HPDE6-E6E7 (cell line): ENCODE measurements around the gene RABL6.
"Not testable (repeated sequence)": the region's sequence is repeated elsewhere in the genome, so short reads cannot be mapped to it uniquely, and the experiment has no call there.

ENCODE experiments used
- DNase-seq: peaks from one replicate; pipeline ENCODE4 v3.0.0; 2011; ENCODE audit warnings: missing footprints; ENCODE audit errors: extremely low spot score

The RABL6 gene

DNA sequence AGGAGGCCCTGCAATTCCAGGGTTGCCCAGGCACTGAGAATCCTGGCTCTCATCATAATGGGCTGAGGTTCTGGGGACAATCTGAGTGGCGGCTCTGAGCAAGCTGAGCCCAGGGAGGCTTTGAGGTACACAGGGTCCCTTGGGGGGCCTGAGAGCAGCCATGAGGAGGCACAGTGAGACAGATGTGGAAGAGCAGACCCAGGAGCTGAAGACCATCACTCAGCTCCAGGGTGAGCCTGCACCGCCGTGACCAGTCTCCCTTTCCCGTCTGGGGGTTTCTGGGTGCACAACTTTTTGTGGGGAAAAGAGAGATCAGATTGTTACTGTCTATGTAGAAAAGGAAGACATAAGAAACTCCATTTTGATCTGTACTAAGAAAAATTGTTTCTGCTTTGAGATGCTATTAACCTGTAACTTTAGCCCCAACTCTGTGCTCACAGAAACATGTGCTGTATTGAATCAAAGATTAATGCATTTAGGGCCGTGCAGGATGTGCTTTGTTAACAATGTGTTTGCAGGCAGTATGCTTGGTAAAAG lies 11.4 kb upstream of the RABL6 start, which contains the start of gene CCDC183:
CCDC183 (plus strand) TSS at position 101 of the 537 bp plus-strand sequence; CDS start at position 161, 60 bp downstream.
- DNase-seq = no peak

DNA sequence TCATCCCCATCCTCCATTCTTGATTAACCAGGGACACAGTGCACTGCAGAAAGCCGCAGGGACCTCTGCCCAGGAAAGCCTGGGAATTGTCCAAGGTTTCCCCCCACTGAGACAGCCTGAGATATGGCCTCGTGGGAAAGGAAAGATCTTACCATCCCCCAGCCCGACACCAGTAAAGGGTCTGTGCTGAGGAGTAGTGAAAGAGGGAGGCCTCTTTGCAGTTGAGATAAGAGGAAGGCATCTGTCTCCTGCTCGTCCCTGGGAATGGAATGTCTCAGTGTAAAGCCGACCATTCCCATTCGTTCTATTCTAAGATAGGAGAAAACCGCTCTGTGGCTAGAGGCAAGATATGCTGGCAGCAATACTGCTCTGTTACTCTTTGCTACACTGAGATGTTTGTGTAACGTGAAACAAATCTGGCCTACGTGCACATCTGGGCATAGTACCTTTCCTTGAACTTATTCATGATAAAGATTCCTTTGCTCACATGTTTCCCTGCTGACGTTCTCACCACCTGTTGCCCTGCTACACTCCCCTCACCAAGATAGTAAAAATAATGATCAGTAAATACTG lies 10.9 kb upstream of the RABL6 start:
- not testable (repeated sequence) for DNase-seq

DNA sequence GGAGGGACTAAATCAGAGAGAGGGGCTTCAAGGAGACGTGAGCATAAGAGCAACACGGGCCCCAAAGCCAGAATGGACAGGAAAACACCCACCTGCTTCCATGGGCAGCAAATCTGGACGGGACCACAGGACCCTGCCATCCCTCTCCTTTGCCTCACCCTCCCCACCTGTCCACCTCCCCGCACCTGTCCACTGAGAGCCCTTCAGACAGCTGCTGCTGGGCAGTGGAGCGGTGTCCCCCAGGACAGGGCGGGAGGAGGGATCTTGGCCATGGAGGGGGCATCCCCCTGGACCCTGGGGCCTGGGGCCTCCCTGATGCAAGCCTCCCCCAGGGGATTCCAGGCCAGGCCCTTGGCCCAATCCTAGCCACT lies 9.1 kb upstream of the RABL6 start:
- DNase-seq = no peak

DNA sequence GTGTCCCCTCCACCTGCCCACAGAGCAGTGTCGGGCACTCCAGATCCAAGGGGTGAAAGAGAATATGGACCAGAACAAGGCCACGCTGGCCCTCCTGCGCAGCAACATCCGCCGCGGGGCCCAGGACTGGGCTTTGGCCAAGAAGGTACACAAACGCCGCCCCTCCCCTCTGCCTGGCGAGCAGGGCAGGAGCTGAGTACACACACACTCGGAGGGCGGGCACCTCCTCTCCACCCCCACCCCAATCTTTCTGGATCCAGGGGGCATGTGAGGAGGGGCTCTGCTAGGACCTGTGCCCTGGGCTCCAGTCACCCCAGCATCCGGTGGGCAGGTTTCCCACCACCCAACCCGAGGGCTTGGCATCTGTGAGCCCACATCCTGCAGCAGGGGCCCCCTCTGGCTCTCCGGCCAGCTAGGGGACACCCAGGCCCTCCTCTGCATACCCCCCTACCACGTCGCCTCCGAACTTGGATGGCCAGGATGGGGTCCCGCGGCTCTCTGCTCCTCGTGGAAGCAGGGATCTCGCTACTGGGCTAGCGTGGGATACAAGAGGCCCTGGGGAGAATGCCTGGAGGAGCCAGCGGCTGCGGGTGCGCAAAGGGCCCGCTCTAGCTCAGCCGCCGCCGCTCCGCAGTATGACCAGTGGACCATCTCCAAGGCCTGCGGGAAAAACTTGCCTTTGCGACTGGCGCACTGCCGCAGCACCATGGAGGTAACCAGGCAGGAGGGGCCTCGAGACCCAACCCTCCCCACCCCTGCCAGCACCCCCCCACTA lies 8.5 kb upstream of the RABL6 start:
- no peak for DNase-seq

DNA sequence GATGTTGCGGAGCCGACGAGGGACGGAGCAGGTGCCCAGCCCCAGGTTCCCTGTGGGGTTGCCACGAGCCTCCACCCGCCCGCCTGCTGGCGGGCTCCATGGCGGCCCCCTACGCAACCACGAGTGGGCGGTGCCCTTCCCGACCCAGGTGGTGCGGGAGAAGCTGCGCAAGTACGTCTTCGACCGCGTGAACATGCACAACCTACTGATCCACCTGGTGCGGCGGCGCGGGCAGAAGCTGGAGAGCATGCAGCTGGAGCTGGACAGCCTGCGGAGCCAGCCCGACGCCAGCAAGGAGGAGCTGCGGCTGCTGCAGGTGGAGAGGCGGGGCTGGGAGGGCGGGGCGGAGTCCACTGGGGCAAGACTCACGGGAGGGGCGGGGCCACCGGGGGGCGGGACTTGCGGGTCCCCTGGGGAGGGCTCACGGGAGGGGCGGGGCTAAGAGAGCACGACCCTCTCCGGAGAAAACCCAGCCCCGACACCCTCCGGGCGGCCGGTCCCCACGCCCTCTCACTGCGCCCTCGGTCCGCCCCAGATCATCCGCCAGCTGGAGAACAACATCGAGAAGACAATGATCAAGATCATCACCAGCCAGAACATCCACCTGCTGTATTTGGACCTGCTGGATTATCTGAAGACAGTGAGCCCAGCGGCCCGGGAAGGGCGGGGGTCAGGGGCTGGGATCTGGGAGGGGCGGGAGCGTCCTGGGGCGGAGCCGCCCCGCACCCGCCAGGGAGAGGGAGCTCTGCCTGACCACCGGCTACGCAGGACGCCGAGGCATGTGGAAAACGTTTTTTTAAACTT lies 7.7 kb upstream of the RABL6 start:
- DNase-seq = peak; percentile 88

DNA sequence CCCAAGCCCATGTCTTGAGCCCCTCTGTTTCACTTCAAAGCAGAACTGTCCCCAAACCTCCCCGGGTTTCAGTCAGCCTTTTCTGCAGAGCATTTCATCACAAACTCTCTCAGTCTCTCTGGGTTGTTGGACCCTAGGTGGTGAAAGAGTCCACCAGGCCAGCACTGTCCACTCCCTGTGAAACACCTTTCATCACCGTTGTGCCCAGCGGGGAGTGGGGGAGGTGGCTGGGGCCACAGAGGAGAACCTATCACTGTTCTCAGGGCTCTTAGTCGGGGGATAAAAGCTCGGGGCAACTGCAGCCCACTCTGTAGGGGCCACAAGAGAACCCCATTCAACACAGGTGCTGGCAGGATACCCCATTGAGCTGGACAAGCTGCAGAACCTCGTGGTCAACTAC lies 5.4 kb upstream of the RABL6 start:
- no peak for DNase-seq

DNA sequence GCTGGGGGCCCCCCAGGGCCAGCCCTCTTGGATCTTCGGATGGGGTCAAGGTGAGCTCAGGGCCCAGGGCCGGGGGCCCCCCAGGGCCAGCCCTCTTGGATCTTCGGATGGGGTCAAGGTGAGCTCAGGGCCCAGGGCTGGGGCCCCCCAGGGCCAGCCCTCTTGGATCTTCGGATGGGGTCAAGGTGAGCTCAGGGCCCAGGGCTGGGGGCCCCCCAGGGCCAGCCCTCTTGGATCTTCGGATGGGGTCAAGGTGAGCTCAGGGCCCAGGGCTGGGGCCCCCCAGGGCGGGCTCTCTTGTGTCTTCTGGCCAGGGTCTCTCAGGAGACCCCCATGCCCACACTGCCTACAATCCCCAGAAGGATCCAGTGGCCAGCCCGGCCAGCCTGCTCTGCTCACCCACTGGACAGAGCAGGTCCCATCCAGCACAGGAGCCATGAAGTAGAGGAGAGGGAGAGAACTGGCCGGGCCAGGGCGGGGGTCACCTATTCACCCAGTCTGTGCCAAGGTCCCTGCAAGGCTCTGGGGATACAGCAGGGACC lies 4.7 kb upstream of the RABL6 start:
- DNase-seq = not testable (repeated sequence)

DNA sequence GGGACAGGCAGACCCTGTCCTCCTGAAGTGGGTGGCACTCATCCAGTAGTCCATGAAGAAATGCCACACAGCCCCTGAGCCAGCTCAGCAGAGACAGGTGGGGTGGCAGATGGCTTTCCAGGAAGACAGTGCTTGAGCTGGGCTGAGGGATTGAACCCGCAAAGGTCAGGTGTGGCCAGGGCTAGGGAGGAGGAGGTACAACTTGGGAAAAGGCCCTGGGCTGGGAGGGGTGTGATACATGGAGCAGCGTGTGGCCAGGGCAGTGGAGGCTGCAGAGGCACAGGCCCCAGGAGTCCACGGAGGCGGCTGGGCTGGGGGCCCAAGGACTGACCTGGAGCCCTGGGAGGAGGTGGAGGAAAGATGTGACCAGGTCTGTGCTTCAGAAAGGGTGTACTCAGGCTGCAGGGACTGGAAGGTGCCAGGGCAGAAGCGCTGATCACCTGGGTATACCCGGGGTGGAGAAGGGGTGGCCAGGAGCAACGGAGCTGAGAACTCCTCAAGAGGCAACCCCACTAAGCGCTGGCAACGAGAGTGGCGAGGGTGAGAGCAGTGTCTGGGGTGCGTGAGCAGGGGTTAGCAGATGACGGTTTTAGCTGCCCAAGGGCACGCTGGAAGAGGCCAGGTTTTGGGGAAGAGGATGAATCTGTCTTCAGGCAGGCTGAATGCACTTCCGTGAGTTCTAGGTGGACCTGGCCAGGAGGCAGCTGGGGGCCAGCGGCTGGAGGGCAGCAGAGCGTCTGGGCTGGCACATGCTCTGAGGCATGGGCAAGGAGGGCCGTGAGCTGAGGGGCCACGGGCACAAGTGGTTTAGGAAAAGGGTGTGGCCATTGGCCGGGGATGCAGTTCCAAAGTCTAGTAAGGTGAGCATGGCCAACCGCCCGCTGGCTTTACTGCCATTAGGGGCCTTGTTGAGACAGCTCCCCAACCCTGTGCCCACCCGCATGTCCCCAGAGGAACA lies 3.9 kb upstream of the RABL6 start:
- no peak for DNase-seq

DNA sequence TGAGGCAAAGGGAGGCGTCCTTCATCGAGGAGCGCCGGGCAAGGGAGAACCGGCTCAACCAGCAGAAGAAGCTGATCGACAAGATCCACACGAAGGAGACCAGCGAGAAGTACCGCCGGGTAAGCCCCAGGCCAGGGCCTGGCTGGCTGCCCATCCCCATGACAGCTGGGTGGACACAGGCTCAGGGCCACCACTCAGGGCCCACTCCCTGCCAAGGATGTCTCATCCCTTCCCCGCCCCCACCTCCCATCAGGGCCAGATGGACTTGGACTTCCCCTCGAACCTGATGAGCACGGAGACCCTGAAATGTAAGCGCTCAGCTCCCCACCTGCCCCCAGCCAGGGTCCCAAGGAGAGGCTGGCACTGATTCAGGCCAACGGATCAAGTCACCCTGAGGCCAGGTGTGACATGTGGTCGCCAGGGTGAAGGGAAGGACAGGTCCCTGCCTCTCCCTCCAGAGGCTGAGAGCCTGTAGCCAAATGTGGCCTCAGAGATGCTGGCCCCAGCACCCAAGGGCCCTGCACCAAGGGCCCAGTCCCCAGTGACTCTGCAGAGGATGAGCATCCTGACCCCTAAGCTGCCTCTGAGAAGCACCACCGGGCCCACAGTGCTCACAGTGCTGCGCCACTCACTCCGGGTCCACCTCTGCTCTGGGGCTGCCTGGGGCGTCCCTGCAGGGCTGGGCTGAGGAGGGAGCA lies 3.1 kb upstream of the RABL6 start:
- DNase-seq = no peak

DNA sequence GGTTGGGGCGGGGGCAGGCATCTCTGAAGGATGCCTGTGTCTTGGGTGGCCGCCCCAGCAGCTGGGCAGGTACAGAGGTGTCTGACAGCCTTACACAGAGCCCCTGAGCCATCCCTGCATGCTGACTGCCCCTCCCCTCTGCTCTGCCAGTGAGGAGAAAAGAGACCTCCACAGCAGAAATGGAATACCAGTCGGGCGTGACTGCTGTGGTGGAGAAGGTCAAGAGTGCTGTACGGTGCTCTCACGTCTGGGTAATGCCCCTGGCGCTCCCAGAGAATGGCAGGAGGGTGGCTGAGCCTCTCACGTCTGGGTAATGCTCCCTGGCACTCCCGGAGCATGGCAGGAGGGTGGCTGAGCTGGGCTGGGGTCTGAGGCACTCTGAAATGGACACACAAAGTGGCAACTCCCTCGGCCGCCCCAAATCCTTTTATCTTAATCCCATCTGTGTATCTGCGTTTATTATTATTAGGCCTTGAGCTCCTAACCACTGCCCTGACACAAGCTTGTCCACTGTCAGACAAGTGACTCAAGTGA lies 2.5 kb upstream of the RABL6 start:
- DNase-seq = no peak

DNA sequence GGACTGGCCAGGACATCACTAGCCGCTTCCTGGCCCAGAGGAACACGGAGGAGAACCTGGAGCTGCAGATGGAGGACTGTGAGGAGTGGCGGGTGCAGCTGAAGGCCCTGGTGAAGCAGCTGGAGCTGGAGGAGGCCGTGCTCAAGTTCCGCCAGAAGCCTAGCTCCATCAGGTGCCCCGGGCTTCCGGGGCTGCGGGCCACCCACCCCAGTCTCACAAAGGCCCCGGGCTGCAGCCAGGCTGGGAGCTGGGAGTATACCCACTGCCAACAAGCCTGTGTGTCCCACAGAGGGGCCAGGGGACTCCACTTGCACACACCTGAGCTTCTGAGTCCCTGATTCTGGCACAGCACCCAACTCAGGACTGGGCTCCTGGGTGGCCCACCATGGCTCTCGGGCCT lies 1.7 kb upstream of the RABL6 start:
- no peak for DNase-seq

DNA sequence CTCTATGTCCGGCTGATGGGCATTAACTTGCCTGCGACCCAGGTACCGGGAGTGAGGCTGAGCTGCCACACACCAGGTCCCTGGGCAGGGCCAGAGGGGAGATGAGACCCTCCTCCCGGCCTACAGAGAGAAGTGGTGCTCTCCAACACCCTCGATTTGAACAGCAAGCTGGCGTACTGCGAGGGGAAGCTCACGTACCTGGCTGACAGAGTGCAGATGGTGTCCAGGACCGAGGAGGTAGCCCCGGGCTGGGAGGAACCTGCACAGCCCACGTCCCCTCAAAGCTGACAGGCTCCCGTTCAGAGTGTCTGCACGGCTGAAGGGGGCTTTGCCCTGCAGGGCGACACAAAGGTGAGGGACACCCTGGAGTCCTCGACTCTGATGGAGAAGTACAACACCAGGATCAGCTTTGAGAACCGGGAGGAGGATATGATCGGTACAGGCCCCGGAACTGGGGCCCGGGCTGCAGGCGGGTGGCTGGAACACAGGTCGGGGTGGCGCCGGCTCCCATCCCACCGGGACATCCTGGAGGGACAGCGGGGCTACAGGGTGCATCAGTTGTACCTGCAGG lies 1.0 kb upstream of the RABL6 start:
- DNase-seq = no peak

DNA sequence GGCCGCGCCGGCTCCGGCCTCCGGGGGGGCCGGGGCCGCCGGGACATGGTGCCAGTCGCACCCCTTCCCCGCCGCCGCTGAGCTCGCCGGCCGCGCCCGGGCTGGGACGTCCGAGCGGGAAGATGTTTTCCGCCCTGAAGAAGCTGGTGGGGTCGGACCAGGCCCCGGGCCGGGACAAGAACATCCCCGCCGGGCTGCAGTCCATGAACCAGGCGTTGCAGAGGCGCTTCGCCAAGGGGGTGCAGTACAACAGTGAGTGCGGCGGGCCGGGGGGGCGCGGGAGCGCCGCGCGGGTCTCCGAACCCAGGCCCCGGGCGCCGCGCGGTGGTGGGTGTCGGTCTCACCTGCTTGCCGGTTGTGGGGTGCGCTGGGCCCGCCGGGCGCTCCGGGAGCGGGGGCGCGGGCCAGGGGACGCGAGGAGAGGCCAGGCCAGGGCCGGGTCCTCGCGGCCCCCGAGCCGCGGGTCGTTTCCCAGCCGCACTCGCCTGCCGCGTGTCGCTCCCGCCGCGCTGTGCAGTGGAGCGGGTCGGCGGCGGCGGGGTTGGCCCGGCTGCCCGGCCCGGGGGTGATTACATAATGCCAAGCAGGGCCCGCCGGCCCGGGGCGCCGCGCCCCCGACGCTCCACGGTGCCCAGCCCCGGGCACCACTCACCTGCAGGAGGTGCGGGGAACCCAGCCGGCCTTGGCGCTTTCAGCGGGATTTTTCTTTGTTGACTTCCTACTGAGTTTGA lies 492 bp downstream of the RABL6 start:
- no peak for DNase-seq

DNA sequence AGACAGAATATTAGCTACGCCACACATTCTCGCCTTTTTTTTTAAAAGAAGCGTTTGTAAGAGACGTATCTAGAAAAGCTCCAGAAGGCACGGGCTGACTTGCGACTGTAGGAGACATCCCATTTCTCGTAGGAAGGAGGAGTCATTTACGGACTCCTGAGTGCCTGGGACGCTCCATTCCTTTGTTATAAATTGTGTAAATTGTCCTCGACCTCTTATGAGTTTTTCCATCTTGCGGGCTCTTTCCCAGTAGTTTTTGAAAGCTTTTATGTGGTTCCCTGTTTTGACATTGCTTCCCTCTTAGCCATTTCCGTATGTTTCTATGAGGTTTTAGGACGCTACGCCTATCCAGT lies 1.0 kb downstream of the RABL6 start:
- DNase-seq = no peak

DNA sequence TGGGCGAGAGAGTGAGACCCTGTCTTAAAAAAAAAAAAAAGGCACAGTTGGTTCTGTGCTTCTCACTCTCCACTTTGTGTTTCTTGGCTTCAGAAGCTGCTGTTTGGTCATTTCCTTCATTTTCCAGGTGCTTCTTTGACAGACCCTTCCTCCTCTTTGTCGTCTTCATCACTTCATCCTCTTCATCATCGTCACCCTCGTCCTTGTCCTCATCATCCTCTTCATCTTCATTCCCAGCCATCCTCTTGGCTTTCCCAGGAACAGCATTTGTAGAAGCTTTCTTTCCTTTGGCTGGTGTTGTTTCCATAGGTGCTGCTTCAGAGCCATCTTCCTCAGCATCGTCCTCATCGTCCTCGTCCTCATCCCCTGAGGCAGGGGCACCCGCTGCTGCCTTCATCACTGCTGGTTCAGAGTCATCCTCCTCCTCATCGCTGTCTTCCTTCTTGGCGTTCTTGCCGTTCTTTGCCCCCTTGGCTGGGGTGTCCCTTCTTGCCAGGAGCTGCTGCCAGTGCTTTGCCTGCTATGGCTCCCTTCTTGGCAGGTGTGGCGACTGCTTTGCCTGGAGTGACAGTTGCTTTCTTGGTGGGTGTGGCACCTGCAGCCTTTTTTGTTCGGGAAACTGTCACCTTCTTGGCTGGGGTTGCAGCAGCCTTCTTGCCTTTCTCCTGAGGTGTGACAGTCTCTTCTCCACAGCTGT lies 7.1 kb downstream of the RABL6 start:
- DNase-seq = no peak

DNA sequence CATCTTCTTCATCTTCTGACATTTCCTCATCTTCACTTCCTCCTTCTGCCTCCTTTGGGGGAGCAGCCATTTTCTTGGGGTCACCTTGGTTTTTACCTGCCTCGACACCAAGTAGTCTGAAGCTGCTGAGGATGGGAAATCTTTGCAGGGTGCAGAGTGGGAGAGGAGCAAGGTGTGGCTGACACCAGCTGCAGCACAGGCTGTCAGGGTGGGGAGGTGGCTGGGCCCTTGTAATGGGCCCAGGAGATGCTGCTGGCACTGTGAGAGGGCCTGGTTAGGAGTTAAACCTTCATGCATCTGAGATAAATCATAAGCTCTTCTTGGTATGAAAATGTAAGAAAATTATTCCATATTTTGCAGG lies 7.7 kb downstream of the RABL6 start:
- DNase-seq = no peak

DNA sequence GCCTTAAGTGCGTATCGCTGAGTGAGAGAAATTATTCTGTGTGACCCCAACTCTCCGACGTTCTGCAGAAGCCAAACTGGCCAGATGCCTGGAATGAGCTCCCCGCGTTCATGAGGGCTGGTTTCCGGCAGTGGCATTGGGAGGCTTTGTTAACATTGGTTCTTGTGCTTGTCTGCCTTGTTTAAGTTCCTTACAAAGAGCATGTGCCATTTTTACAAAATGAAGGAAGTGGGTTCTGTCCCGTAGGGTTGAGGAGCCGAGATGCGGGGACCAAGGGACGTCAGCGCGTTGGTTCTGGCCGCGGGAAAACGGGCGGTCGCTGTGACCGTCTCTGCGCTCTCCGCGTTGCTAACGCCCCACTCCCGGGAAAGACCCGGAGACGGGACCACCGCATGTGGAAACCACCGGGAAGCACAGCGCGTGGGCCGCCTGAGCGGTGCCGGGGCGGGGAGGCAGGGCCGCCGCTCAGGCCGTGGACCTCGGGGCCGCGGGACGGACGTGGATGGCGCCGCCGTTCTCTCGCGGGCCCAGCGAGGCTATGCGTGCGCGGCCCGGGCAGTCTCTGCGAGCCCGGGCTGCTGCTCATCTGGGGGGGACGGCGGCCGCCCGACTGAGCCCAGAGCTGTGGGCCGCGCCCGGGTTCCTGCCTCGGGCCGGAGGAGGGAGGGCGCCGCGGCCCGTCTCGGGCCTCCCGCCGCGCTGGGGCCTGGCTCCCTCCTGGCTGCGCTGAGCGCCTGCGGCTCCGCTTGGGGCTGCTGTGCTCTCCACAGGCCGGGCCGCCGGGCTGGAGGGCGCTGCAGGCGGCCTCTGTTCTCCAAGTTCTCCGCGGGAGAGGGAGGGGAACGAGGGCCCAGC lies 13.4 kb downstream of the RABL6 start:
- DNase-seq = no peak
